ENCODE results near the gene NOTUM.

NOTUM gene

DNA sequence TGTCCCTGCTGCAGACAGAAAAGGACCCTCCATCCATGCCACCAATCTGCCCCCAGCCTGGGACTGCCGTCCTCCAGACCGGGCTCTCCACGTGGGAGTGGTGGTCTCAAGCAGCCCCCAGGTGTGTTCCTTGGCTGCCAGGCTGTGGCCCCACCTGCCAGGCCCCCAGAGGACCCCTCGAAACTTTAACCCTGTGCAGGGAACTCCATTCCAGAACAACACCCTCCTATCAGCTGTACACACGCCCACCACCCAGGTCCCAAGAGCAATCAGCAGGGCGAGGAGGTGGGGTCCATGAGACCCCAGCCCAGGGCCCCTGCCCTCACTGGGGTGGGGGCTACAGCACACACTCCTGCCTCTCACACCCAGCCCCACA is 25.3 kb downstream of the NOTUM start:
- DNase-seq (ENCODE audit: low spot score) = no peak

DNA sequence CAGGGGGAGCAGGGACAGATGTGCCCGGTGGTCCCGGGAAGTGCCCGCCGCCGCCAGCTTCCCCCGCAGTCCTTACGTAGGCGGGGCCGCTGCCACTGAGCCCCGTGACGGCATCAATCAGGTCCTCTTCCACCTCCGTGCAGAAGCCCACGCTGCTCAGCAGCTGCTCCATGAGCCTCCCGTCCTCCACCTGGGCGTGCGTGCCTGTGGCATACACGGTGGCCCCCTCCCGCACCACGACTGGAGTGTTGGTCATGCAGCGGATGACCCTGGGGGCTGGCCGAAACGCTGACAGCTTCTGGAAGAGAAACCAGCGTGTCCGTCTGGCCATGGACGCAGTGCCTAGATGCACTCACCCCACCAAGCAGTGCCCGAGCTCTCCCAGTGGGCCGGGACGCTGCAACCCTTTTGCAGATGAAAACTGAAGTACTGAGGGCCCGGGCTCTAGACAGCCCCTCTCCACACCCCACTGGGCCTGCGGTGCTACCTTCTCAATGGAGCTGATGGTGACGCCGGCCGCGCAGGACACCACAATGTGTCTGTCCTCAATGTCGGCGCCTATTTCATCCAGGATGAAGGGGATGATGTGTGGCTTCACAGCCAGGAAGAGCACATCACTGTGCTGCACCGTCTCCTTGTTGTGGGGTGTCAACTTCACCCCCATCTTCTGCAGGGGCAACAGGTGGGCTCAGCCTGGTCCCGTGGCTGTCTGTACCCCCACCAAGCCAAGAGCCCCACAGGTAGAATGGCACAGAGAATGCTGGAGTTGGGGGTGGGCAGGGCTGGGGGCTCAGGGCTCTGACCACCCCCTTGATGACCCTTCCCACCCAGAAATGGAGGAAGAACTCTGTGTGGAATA is 25.9 kb downstream of the NOTUM start:
- DNase-seq (ENCODE audit: low spot score) = no peak

DNA sequence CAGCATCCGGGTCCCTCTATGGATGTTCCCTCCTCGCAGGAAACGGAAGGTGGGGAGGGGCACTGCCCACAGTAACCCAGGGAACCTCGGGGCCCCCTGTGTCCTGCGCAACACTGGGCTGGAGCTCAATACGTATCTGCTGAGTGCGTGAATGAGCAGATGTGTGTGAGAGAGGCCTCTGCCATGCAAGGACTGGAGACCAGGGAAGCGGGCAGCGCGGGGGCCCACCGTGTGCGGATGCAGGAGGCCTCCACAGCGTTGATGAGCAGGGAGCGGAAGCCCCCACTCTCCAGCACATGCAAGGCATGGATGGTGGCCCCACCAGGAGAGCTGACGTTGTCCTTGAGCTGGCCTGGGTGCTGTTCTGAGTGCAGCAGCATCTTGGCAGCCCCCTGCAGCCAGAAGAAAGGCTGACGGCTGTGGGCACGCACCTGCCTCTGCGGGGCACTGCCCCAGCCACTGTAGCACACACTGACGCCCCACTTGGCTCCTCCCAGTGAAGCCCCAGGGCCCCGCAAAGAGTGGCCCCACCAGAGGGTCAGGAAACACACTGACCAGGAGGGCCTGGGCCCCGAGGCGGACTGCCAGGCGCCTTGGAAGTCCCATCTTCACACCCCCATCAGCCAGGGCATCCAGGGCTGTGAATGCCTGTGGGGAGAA is 26.8 kb downstream of the NOTUM start:
- DNase-seq (ENCODE audit: low spot score) = no peak

DNA sequence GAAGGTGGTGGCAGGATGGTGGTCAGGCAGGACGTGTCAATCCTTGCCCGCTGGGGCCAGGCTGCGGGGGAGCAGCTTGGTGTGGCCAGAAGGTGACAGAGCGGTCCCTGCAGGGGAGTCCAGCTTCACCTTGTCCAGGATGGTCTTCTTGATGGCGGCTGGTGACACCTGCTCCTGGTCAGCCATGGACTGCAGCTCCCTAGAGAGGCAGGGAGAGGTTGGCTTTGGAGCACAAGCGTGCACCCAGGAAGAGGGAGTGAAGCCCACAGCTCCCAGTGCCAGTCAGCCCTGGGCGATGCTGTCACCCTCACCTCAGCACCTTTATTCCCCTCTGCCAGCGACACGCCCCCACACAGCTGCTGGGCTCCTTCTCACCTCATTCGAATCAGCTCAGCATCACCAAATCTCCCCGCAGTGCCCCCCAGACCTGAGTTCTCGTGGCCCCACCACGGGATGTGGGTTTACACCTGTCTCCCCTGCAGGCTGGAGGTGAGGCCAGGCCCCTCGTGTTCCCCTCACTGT is 27.7 kb downstream of the NOTUM start:
- DNase-seq (ENCODE audit: low spot score) = no peak

DNA sequence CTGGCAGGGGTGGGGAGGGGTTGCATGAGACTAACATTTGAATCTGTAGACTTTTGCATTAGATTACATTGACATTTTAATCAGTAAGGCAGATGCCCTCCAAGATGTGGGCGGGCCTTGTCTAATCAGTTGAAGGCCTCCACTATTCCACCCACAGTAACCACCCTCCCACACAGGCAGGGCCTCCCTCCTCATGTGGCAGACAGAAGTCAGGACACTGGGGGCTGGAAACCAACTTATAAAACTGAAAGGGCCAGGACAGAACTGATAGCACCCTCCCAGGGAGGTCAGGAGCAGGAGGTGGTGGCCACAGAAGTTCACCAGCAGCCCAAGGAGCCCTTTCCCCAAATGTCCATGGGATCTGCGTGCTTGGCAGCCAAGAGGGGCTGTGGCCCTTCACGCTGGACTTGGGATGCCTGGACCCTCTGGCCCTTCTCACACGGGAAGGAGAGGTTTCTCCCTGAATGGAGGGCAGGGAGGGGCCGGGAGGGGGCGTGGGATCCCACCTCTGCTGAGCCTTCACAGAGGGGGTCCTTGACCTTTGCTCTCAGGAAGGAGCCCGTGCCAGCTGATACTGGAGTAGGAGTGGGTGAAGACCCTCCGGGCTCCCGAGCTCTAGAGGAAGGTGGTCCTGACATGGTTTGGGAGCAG is 28.5 kb downstream of the NOTUM start:
- no peak for DNase-seq (ENCODE audit: low spot score)

DNA sequence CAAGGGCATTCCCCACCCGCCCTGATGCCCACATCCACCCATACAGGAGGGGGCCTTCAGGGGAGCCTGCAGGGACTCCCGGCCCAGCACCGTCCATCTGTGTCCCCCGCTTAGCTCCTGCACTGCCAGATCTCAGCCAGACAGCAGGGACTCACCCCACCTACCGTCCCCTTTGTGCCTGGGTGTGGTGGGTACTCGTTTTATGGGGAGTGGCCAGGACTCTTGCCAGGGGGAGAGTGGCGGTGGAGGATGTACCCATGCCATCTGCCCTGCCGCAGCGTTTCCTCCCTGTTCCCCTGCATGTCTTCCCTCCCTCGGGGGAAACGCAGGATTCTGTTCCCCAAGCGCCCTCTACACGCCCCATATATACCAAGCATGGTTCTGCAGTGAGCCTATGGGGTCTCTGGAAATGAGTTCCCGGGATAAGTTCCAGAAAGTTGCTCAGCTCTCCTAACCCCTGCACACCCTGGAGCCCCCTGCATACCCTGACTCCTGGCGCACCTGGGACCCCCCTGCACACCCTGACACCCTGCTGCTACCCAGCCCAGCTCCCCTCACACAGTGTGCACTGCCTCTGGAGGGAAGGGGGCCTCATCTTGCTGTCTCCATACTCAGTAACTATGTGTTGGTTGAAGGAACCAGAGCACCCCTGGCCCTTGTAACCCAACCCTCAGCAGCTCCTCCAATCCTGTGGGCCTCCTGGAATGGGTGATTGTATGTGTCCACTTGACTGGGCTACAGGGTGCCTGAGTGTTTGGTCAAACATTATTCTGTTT is 29.2 kb downstream of the NOTUM start:
- DNase-seq (ENCODE audit: low spot score) = no peak

DNA sequence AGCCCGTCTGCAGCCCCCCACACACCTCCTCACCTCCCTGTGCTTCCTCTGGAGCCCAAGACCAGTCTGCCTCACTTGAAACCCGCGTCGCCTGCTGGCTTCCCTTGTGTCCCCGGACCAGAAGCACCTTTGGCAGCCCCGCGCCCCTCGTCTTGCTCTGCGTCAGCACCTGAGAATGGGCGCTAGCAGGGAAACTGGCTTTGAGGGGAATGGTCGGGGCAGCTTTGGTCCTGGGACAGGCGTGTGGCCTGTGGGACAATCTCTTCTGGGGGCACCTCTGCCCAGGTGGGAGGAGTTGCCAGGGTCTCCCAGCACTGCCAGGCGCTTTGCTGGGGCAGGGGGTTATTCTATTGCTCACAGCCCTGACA is 29.8 kb downstream of the NOTUM start:
- DNase-seq (ENCODE audit: low spot score) = no peak

DNA sequence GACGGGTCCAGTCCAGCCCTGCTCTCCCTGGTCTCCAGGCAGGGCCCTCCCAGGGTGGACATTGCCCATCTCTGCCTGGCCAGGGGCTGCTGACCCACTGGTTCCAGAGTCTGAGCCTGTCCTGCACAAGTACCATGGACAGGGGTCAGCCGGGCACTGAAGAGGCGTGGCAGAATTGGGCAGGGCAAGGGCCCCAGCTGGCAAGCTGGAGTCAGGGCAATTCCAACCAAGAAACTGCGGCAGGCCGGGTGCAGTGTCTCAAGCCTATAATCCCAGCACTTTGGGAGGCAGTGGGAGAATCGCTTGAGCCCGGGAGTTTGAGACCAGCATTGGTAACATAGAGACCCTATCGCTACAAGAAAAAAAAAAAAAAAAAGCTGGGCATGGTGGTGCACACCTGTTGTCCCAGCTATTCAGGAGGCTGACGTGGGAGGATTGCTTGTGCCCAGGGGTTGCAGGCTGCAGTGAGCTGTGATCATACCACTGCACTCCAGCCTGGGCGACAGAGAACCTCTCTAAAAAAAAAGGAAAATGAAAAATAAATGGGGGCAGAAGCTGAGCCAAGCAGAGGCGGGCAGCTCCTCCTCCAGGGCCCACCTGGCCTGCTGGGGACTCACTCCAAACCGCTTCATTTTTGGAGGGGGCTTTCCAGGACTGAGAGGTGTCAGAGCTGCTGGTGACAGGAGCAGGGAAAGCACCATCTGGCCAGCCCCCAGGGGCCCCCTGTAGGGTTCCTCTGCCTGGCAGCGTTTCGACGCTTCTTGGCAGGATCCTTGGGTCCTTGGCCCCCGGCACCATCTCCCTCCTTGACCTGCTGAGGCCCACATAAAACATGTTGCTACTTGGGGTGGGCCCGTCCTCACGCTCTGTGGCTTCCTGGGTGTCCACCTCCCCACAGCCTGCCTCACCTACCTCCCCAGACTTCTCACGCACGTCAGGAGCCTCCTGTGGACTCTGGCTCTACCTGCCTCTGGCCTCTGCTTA is 30.6 kb downstream of the NOTUM start:
- DNase-seq (ENCODE audit: low spot score) = no peak

DNA sequence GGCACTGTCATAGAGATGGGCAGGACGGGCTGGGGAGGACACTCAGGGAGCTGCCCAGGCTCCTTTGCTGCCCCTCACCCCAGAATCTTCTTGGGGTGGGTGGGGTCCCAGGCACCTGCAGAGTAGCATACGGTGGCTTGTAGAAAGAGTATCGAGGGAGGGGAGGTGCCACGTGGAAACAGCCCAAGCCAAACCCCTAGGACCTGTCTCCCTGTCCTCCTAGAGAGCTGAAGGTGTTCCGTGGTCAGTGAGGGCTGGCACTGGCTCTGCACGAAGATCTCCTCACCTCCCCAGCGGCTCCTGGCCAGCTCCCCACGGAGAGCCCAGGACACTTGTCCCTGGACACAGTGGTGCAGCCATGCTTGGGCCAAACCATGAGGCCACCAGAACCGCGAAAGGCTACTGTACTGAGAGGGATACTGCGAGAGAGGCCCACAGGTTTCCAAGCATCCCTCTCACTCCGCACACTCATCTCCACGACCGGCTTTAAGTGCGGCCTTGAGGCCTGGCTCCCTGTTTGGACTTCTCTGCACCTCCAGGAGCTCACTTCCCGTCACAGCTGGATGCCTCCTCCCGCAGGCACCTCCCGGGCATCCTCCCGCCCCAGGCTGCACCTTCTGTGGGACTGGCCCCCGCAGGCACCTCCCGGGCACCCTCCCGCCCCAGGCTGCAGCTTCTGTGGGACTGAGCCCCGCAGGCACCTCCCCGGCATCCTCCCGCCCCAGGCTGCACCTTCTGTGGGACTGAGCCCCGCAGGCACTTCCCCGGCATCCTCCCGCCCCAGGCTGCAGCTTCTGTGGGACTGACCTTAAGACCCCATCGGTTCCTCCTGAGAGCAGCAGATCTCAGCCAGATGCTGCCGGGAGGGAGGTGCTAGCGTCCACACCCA is 31.5 kb downstream of the NOTUM start:
- no peak for DNase-seq (ENCODE audit: low spot score)

DNA sequence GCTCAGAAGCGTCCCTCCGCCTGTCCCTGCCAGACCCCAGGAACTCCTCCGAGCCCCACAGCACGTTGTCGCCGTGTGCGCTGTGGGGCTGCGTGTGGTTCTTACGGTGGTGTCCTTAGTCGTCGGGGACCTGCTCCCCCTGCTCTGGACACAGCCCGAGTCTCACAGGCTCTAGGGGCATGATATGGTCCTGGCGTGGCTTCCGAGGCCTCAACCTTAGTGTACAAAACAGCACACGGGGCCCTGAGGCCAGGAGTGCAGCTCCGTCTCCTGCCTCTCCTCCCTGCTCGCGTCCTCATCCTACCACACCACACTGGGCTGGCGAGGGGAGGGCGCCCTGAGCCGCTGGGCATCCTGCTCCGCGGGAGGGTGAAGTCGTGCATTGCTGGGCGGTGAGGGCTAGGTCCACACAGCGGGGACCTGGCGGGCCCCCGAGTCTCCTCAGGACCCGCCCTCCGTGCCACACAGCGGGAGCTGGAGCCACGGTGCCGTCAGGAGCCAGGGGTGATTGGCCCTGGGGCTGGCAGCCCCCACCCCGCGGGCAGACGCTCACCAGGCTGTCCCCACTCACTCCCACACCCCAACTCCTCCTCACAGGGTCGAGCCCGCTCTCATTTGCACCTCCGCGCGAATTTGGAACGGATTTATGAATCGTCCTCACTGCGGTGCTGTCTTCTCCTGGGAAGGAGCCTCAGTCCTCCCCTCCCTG is 32.3 kb downstream of the NOTUM start:
- DNase-seq (ENCODE audit: low spot score) = no peak

DNA sequence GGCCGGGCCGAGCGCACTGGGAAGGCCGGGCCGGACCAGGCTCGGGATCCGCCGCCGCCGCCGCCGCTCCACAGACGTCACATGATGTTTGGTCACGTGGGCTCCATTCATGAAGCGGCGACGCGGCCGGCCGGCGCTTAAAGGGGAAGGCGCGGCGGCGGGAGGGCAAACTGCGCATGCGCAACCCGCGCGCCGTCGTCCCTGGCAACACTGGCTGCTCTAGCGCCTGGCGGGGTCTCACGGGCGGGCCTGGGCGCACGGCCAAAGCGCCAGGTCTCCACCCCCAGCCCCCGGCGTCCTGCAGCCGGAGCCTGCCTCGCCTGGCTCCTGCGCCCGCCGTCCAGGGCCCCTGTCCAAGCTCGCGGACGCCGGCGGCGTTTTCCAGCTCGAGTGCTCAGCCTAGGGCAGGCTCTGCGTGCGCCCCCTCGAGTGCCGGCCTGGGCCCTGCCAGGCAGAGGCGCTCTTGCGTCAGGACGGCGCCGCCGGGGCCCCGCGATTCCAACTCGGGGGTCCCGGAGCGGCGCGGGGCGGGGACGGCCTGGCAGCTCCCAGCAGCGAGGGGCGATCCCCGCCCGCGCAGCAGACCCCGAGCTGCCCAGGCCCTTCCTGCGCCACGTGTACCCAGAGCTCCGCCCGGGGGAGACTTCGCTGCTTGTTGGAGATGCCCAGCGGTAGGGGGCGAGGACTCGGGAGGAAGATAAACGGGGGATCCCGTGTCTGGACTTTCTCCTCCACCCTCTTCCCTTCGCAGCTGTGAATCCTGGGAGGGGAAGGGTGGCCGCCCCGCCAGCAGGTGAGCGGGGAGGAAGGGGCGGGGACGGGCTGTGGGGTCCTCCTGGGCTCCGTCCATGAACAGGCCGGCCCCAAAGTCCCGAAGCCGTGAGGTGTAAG is 33.1 kb downstream of the NOTUM start, which contains the start of gene MAFG:
TSS of gene MAFG (minus strand) at position 83 of the 891 bp plus-strand sequence. CDS start 4,550 bp downstream, outside the sequence.
- peak; percentile 92 for DNase-seq (ENCODE audit: low spot score)

DNA sequence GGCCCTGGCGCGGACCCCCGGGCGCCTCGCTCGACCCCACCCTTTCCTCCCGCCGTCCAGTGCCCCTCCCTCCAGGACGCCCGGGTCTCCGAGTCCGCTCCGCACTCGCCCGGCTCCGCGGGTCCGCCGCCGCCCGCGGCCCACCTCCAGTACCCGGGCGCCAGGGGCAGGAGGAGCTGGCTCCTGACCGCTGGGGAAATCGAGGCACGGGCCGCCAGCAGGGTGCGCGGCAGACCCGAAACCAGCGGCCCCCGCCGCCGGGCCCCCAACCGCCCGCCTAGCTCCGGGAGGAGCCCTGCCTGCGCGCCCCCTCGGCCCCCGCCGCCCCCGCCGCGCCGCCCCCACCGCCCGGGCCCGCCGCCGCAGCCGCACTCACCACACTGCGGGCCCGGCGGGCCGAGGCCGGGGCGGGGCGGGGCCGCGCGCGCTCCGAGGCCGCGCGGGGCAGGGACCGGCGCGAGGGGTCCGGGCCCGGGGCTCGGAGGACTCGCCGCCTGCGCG is 33.8 kb downstream of the NOTUM start:
- DNase-seq (ENCODE audit: low spot score) = no peak

DNA sequence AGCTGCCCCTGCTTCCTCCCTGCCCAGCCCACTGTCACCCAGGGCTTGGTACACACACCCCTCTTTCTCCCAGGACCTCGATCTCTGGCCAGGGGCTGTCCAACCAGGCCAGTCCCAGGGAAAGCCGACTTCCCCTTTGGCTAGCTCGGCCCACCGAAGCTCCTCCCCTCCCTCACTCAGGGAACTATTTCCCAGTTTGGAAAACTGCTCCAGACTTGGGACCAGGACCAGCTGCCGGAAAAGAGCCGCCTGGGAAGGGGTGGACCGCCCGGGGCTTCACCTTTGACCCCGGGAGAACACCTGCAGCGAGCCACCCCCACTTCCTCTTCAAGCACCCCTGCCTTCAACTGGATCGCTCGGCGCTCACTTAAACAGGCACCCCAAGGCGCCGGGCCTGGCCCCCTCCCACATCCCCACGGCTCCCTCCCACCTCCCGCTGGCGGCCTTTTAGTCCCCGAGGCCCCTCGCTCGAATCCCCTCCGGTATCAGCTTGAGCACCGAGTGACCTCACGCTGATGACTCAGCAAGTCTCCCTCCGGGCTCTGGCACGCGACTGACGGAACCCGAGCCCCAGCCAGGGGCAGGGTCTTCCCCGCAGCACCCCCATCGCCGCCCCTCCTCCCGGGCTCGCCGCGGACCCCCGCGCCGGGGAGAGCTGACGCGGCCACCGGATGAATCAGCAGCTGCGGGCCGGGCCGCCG is 34.4 kb downstream of the NOTUM start:
- peak; percentile 62 for DNase-seq (ENCODE audit: low spot score)

DNA sequence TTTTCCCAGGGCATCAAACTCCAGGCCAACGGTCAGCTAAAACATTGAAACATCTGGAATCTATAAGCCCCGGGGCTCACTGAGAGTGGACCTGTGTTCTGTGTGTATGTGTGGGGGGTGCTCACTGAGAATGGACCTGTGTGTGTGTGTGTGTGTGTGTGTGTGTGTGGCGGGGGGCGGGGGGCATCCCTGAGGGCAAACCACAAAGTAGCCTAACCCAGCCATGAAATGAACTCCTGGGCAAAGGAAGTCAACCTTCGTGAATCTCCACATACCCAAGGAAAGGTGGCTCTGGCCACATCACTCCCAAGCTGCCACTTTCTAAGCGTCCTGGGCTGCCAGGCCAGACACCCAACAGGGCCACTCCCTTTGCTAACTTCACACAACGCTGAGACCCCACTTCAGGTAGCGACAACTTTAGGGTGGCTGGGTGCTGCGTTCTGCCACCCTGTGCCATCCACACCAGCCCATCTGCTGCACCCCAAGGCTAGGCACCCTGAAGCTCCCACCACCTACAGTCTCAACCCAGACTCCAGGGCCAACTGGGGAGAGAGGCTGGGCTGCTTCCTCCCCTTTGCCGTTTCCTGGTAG is 35.0 kb downstream of the NOTUM start:
- no peak for DNase-seq (ENCODE audit: low spot score)

DNA sequence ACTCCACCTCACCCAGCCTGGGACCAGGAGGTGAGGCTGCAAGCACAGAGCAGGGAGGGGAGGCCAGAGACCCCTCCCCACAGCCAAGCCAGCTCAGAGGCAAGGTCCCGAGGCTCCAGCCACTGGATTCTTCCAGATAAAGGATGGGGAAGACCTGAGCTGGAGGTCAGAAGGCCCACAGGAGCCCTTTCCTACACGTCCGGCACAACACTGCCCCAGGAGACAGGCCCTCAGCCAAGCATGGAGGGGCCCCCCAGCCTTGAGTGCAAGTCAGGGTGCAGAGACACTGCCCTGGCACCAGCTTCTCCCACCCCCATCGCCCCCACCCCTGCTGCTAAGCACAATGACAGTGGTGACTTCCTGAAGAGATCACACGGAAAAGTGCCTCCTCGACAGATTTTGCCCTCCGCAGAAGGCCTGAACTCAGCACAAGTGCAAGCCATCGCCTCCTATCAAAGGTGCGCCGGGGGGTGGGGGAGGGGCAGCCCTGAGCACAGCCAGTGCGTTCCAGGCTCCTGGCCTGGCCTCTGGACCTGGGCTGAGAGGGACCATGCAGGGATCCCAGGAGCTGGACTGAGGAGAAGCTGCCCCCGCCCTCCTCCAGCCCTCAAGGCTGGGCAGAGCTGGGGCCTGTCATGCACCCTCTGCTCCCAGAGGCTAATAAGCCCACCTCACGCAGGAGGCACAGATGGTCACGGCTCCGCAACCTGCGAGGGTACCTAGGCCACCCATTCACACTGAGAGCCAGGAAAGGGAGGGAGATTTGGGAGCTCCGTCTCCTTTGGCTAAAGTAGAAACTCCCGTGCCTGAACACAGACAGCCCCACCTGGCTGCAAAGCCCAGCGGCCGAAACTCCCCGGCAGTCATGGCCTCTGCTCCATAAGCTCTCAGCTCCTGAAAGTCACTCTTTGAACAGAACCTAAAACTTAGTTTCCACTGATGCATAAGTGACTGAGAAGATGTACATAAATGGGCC is 36.1 kb downstream of the NOTUM start:
- peak; percentile 41 for DNase-seq (ENCODE audit: low spot score)
